ENCODE results near the gene ZNF83. TPM values are rescaled to one million over a fixed set of nuclear protein-coding genes. Genes with fewer than 3 reads are reported as not detected.

ZNF83 gene
- total RNA-seq, 1 donor from 2014 or later: 40.0 TPM

DNA sequence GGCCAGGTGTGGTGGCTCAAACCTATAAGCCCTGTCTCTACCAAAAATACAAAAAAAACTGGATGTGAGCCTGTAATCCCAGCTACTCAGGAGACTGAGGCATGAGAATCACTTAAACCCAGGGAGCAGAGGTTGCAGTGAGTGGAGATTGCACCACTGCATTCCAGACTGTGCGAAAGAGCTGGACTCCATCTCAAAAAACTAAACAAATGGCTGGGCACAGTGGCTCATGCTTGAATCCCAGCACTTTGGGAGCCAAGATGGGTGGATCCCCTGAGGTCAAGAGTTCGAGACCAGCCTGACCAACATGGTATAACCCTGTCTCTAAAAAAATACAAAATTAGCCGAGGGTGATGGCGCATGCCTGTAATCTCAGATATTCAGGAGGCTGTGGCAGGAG lies 34.9 kb upstream of the ZNF83 start:
- no peak for DNase-seq (ENCODE audit: low spot score)
- no peak overlapping the region for H3K27ac Mint-ChIP-seq (ENCODE audit: unreplicated experiment)
- peaks cover 8% of the 10 kb centered on the region for H3K9me3 Mint-ChIP-seq (ENCODE audit: unreplicated experiment)
- no peaks in the 10 kb centered on the region for H3K4me1 Mint-ChIP-seq (ENCODE audit: unreplicated experiment)
- H3K4me3 Mint-ChIP-seq (ENCODE audit: unreplicated experiment): no peak overlapping the region
- TF ChIP-seq, protein P1, sequence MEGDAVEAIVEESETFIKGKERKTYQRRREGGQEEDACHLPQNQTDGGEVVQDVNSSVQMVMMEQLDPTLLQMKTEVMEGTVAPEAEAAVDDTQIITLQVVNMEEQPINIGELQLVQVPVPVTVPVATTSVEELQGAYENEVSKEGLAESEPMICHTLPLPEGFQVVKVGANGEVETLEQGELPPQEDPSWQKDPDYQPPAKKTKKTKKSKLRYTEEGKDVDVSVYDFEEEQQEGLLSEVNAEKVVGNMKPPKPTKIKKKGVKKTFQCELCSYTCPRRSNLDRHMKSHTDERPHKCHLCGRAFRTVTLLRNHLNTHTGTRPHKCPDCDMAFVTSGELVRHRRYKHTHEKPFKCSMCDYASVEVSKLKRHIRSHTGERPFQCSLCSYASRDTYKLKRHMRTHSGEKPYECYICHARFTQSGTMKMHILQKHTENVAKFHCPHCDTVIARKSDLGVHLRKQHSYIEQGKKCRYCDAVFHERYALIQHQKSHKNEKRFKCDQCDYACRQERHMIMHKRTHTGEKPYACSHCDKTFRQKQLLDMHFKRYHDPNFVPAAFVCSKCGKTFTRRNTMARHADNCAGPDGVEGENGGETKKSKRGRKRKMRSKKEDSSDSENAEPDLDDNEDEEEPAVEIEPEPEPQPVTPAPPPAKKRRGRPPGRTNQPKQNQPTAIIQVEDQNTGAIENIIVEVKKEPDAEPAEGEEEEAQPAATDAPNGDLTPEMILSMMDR (IDR thresholded peaks at IDR 0.05; ENCODE audit: unreplicated experiment): no peak
- peaks cover 24% of the 10 kb centered on the region for H3K36me3 Mint-ChIP-seq (ENCODE audit: low read depth, unreplicated experiment)
- H3K27me3 Mint-ChIP-seq (ENCODE audit: unreplicated experiment): no peaks in the 10 kb centered on the region

DNA sequence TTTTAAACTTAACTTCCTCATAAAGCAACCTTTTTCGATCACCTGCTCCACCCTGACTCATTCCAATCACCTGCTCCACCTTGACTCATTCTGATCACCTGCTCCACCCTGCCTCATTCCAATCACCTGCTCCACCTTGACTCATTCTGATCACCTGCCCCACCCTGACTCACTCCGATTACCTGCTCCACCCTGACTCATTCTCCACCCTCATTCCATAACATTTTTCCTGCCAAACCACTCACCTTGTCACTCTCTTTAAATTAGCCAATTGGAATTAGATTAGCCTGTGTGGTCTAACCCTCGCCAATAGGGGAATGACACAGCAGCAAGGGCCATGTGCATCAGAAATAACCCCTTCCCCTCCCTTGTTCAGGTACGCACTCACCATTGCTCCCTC lies 31.9 kb upstream of the ZNF83 start:
- no peaks in the 10 kb centered on the region for H3K4me1 Mint-ChIP-seq (ENCODE audit: unreplicated experiment)
- DNase-seq (ENCODE audit: low spot score): no peak
- TF ChIP-seq, protein P1 (IDR thresholded peaks at IDR 0.05; ENCODE audit: unreplicated experiment): no peak
- peaks cover 13% of the 10 kb centered on the region for H3K36me3 Mint-ChIP-seq (ENCODE audit: low read depth, unreplicated experiment)
- peaks cover 1% of the 10 kb centered on the region for H3K9me3 Mint-ChIP-seq (ENCODE audit: unreplicated experiment)
- peak overlapping the region; percentile 40 for H3K4me3 Mint-ChIP-seq (ENCODE audit: unreplicated experiment)
- no peaks in the 10 kb centered on the region for H3K27me3 Mint-ChIP-seq (ENCODE audit: unreplicated experiment)
- H3K27ac Mint-ChIP-seq (ENCODE audit: unreplicated experiment): no peak overlapping the region

DNA sequence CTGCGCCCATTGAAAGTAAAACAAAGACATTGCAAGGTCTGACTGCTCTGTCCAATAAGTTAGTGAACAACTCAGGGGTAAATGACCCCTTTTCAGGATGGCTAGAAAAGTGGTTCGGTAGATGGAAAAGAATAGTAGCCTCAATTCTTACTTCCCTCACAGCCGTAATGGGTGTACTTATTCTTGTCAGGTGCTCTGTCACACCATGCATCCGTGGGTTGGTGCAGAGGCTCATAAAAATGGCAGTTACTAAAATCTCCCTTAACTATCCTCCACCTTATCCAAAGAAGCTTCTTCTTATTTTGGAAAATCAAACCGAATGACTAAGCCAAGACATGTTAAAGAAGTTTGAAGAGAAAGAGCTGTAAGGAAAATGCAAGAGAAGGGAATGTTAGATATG lies 31.4 kb upstream of the ZNF83 start:
- no peak for DNase-seq (ENCODE audit: low spot score)
- TF ChIP-seq, protein P1 (IDR thresholded peaks at IDR 0.05; ENCODE audit: unreplicated experiment): no peak
- H3K9me3 Mint-ChIP-seq (ENCODE audit: unreplicated experiment): no peaks in the 10 kb centered on the region
- peaks cover 9% of the 10 kb centered on the region for H3K36me3 Mint-ChIP-seq (ENCODE audit: low read depth, unreplicated experiment)
- no peaks in the 10 kb centered on the region for H3K27me3 Mint-ChIP-seq (ENCODE audit: unreplicated experiment)
- no peak overlapping the region for H3K27ac Mint-ChIP-seq (ENCODE audit: unreplicated experiment)
- H3K4me1 Mint-ChIP-seq (ENCODE audit: unreplicated experiment): no peaks in the 10 kb centered on the region
- H3K4me3 Mint-ChIP-seq (ENCODE audit: unreplicated experiment): no peak overlapping the region

DNA sequence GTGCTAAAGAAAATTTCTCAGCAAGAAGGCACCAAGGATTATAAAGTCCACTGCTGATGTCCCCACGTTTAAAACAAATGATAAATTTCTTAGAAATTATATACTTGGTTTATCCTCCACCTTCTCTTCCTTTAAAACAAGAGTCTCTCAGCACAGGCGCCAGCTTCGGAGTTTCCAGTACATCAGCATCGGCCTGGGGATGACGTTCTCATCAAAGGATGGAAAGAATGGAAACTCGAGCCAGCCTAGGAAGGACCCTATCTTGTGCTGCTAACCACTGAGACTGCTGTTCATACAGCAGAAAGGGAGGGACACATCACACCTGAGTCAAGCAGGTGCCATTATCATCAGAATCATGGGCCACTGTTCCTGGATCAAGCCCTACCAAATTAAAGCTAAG lies 29.8 kb upstream of the ZNF83 start:
- TF ChIP-seq, protein P1 (IDR thresholded peaks at IDR 0.05; ENCODE audit: unreplicated experiment): no peak
- no peak overlapping the region for H3K27ac Mint-ChIP-seq (ENCODE audit: unreplicated experiment)
- no peaks in the 10 kb centered on the region for H3K27me3 Mint-ChIP-seq (ENCODE audit: unreplicated experiment)
- no peaks in the 10 kb centered on the region for H3K9me3 Mint-ChIP-seq (ENCODE audit: unreplicated experiment)
- no peak for DNase-seq (ENCODE audit: low spot score)
- no peaks in the 10 kb centered on the region for H3K4me1 Mint-ChIP-seq (ENCODE audit: unreplicated experiment)
- H3K4me3 Mint-ChIP-seq (ENCODE audit: unreplicated experiment): no peak overlapping the region
- peaks cover 5% of the 10 kb centered on the region for H3K36me3 Mint-ChIP-seq (ENCODE audit: low read depth, unreplicated experiment)

DNA sequence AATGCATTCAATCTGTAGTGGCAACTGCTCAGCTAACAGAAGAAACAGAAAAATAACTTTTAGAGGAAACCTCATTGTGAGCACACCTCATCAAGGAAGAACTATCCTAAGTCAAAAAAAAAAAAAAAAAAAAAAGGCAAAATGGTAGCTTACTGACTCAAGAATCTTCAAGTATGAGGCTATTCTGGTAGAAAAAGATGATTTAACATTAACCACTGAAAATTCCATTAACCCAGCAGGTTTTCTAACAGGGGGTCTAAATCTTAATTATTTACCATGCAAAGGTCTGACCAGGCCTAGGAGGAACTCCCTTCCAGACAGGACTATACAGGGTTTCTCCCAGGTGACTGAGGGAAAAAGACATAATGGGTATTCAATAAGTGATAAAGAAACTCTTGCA lies 28.4 kb upstream of the ZNF83 start:
- Mint-ChIP-seq H3K4me3 (ENCODE audit: unreplicated experiment) (no peak overlapping the region), H3K27me3 (ENCODE audit: unreplicated experiment) (no peaks in the 10 kb centered on the region), H3K9me3 (ENCODE audit: unreplicated experiment) (no peaks in the 10 kb centered on the region), H3K4me1 (ENCODE audit: unreplicated experiment) (no peaks in the 10 kb centered on the region), H3K27ac (ENCODE audit: unreplicated experiment) (no peak overlapping the region), H3K36me3 (ENCODE audit: low read depth, unreplicated experiment) (peaks cover 12% of the 10 kb centered on the region)
- TF ChIP-seq, protein P1 (IDR thresholded peaks at IDR 0.05; ENCODE audit: unreplicated experiment): no peak
- DNase-seq (ENCODE audit: low spot score): no peak

All from endothelial cell (in vitro differentiated cells).